OCI-LY1 (cell line): Measurements from ENCODE around the gene KIAA1549.
A peak's percentile ranks its signal among the peaks of the same experiment; 100 is the strongest.

ENCODE experiments used
- H2AFZ ChIP-seq: fragments of 200-600 bp; sonication (generic), shearing (Covaris generic); 2 replicates; pipeline ENCODE4 v1.6.0; 2014; ENCODE audit warnings: antibody characterized with exemption, mild to moderate bottlenecking, low read length
- H3F3A ChIP-seq: fragments of 200-600 bp; sonication (generic), shearing (Covaris generic); 2 replicates; pipeline ENCODE4 v1.6.0; 2014; ENCODE audit warnings: mild to moderate bottlenecking, antibody characterized with exemption, low read length, moderate library complexity; ENCODE audit not compliant: insufficient read depth
- H3K27ac ChIP-seq: fragments of 200-600 bp; sonication (generic); 2 replicates; pipeline ENCODE4 v1.5.1; 2014; ENCODE audit warnings: low read length, mixed run types, mild to moderate bottlenecking, low read depth; ENCODE audit not compliant: poor library complexity, severe bottlenecking
- H3K27me3 ChIP-seq: fragments of 200-600 bp; sonication (generic); 2 replicates; pipeline ENCODE4 v1.6.0; 2014; ENCODE audit warnings: antibody characterized with exemption, mild to moderate bottlenecking, low read length, moderate library complexity; ENCODE audit not compliant: insufficient read depth
- H3K36me3 ChIP-seq: fragments of 200-600 bp; sonication (generic); 2 replicates; pipeline ENCODE4 v1.6.1; 2014; ENCODE audit warnings: mild to moderate bottlenecking, antibody characterized with exemption, low read length, moderate library complexity, mixed read lengths; ENCODE audit not compliant: insufficient read depth
- H3K4me1 ChIP-seq: fragments of 200-600 bp; sonication (generic); 2 replicates; pipeline ENCODE4 v1.5.1; 2014; ENCODE audit warnings: mild to moderate bottlenecking, low read length, moderate library complexity; ENCODE audit not compliant: insufficient read depth, severe bottlenecking
- H3K4me2 ChIP-seq: fragments of 200-600 bp; sonication (generic), shearing (Covaris generic); 2 replicates; pipeline ENCODE4 v1.6.1; 2014; ENCODE audit warnings: low read length
- H3K4me3 ChIP-seq: fragments of 200-600 bp; sonication (generic); 2 replicates; pipeline ENCODE4 v1.5.1; 2014; ENCODE audit warnings: low read length, low read depth, mild to moderate bottlenecking, mixed read lengths; ENCODE audit not compliant: poor library complexity, severe bottlenecking
- H3K79me2 ChIP-seq: fragments of 200-600 bp; shearing (Covaris generic); 2 replicates; pipeline ENCODE4 v1.6.1; 2016; ENCODE audit warnings: mixed run types, low read length, mixed read lengths; ENCODE audit not compliant: insufficient read depth
- H3K9ac ChIP-seq: fragments of 200-600 bp; sonication (generic), shearing (Covaris generic); 2 replicates; pipeline ENCODE4 v1.6.1; 2014; ENCODE audit warnings: mild to moderate bottlenecking, low read length, mixed read lengths
- H3K9me2 ChIP-seq: fragments of 200-600 bp; sonication (generic), shearing (Covaris generic); 2 replicates; pipeline ENCODE4 v1.6.1; 2014; ENCODE audit warnings: low read depth, mild to moderate bottlenecking, low read length, mixed read lengths
- H3K9me3 ChIP-seq: fragments of 200-600 bp; shearing (Covaris generic); 2 replicates; pipeline ENCODE4 v1.6.1; 2014; ENCODE audit warnings: low read length, mixed read lengths
- H4K20me1 ChIP-seq: fragments of 200-600 bp; sonication (generic), shearing (Covaris generic); 2 replicates; pipeline ENCODE4 v1.6.0; 2016; ENCODE audit warnings: mild to moderate bottlenecking, low read length; ENCODE audit not compliant: insufficient read depth
- EZH2 ChIP-seq: fragments of 200-600 bp; sonication (generic), shearing (Covaris generic); IDR thresholded peaks from 2 replicates; pipeline ENCODE4 v1.8.0; 2017; ENCODE audit warnings: borderline replicate concordance, mixed run types, mild to moderate bottlenecking, antibody characterized with exemption, low read length, moderate library complexity, mixed read lengths
- TF ChIP-seq, protein P1 (sequence below): fragments of 200-600 bp; sonication (generic), shearing (Covaris generic); IDR thresholded peaks from 2 replicates; pipeline ENCODE4 v1.5.1; 2017; ENCODE audit warnings: mild to moderate bottlenecking, antibody characterized with exemption, low read length, moderate library complexity, mixed read lengths

KIAA1549 gene

DNA sequence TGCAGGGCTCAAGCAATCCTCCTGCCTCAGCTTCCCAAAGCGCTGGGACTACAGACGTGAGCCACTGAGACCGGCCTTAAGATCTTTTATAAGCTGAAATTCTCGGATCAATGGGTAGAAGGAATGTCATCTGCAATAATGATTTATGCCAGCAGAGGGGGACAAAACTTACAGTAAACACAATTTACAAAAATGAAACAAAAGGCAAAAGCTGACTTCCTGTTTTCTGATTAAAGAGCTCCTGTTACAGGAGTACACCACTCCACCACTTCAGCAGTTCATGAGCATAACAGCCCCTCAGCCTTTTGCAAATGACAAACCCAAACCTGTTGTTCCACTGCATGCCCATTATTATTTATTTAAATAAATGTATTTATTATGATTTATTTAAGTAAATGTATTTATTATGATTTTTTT lies 94.7 kb downstream of the KIAA1549 start:
- Histone ChIP-seq H2AFZ (no peak overlapping the region), H3K9ac (no peak overlapping the region), H4K20me1 (no peaks in the 10 kb centered on the region), H3F3A (no peaks in the 10 kb centered on the region), H3K4me1 (no peaks in the 10 kb centered on the region), H3K27ac (no peak overlapping the region), H3K4me2 (no peak overlapping the region), H3K4me3 (no peak overlapping the region), H3K27me3 (no peaks in the 10 kb centered on the region; the same call in 1 of the 2 replicates), H3K9me3 (no peaks in the 10 kb centered on the region), H3K36me3 (no peaks in the 10 kb centered on the region), H3K9me2 (no peaks in the 10 kb centered on the region), H3K79me2 (no peaks in the 10 kb centered on the region)
- TF ChIP-seq, protein P1, sequence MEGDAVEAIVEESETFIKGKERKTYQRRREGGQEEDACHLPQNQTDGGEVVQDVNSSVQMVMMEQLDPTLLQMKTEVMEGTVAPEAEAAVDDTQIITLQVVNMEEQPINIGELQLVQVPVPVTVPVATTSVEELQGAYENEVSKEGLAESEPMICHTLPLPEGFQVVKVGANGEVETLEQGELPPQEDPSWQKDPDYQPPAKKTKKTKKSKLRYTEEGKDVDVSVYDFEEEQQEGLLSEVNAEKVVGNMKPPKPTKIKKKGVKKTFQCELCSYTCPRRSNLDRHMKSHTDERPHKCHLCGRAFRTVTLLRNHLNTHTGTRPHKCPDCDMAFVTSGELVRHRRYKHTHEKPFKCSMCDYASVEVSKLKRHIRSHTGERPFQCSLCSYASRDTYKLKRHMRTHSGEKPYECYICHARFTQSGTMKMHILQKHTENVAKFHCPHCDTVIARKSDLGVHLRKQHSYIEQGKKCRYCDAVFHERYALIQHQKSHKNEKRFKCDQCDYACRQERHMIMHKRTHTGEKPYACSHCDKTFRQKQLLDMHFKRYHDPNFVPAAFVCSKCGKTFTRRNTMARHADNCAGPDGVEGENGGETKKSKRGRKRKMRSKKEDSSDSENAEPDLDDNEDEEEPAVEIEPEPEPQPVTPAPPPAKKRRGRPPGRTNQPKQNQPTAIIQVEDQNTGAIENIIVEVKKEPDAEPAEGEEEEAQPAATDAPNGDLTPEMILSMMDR: peak; percentile 83
- TF ChIP-seq EZH2: no peak

DNA sequence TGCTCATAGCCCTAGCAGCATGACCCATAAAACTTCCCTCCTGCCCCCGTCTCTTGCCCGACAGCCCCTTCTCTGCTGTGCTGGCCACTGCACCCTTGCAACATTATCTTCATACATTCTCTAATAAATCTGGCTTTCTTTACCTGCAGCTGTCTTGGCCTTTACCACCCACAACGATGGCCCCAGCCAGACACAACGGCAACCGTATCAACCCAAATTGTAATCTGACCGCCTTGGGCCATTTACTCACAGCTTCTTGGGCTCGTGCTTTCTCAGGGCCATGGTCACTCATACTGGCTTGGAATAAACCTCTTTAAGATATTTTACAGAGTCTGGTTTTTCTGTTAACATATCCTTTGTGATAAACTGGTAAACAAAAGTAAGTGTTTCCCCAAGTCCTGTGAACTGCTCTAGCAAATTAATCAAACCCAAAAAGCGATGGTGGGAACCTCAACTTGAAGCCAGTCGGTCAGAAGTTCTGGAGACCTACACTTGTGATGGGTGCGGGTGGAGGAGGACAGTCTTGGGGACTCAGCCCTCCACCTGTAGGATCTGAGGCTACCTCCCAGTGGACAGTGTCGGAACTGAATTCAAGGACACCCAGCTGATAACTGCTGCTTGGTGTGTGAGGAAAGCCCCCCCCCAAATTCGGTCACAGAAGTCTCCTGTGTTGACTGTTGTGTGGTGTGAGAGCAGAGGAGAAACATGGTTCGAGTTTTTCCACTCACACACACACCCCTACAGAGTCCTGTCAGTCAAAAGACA lies 95.6 kb downstream of the KIAA1549 start:
- H3K27ac ChIP-seq: no peak overlapping the region
- no peak overlapping the region for H2AFZ ChIP-seq
- H3K9me2 ChIP-seq: no peaks in the 10 kb centered on the region
- H3K9ac ChIP-seq: no peak overlapping the region
- no peaks in the 10 kb centered on the region for H3K36me3 ChIP-seq
- H3K79me2 ChIP-seq: no peaks in the 10 kb centered on the region
- H3K4me1 ChIP-seq: no peaks in the 10 kb centered on the region
- no peaks in the 10 kb centered on the region for H3F3A ChIP-seq
- H3K9me3 ChIP-seq: no peaks in the 10 kb centered on the region
- H3K4me2 ChIP-seq: no peak overlapping the region
- no peaks in the 10 kb centered on the region; the same call in 1 of the 2 replicates for H3K27me3 ChIP-seq
- no peak for TF ChIP-seq EZH2
- TF ChIP-seq, protein P1: no peak
- H4K20me1 ChIP-seq: no peaks in the 10 kb centered on the region
- H3K4me3 ChIP-seq: no peak overlapping the region

DNA sequence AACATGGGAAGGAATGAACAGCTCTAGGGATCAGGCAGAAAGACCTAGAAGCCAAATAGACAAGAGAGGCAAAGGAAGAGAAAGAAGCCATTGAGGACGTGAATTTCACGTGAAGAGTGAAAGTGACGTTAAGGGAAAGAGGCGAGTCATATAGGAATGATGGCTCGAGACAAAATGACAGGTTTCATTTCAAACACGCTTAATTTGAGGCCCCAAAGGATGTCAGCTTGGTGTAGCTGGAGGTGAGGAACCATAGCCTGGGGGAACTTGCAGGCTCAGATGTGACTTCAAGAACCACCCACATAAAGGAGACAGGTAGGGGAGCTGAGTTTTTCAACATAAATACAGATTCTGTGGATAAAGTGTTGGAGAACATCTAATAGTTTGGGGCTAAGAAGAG lies 98.9 kb downstream of the KIAA1549 start:
- H3K9ac ChIP-seq: no peak overlapping the region

More for the DNA sequence above, 98.9 kb downstream of the KIAA1549 start:
- Histone ChIP-seq H3K4me2 (no peak overlapping the region), H3F3A (no peaks in the 10 kb centered on the region), H3K27me3 (no peaks in the 10 kb centered on the region; the same call in 1 of the 2 replicates), H3K9me3 (no peaks in the 10 kb centered on the region), H3K4me3 (no peak overlapping the region), H3K36me3 (no peaks in the 10 kb centered on the region), H4K20me1 (no peaks in the 10 kb centered on the region), H2AFZ (no peak overlapping the region), H3K4me1 (no peaks in the 10 kb centered on the region), H3K79me2 (no peaks in the 10 kb centered on the region), H3K9me2 (no peaks in the 10 kb centered on the region), H3K27ac (no peak overlapping the region)
- TF ChIP-seq, protein P1: no peak
- TF ChIP-seq EZH2: no peak
